Glutamatergic neuron (in vitro differentiated cells): ENCODE results near the gene KCNC1. TPM values are rescaled to one million over a fixed set of nuclear protein-coding genes. Genes with fewer than 3 reads are reported as not detected.
A peak's percentile ranks its signal among the peaks of the same experiment; 100 is the strongest.

Experiments
- DNase-seq: peaks from one replicate; pipeline ENCODE4 v3.0.0; 2022
- H3K27ac Mint-ChIP-seq: one replicate; pipeline ENCODE4 v1.8.0; 2020; ENCODE audit warnings: mild to moderate bottlenecking, mixed read lengths, inconsistent platforms; ENCODE audit not compliant: unreplicated experiment
- H3K27me3 Mint-ChIP-seq: one replicate; pipeline ENCODE4 v1.8.0; 2020; ENCODE audit warnings: mild to moderate bottlenecking, moderate library complexity, mixed read lengths, inconsistent platforms; ENCODE audit not compliant: unreplicated experiment
- H3K36me3 Mint-ChIP-seq: one replicate; pipeline ENCODE4 v1.8.0; 2020; ENCODE audit warnings: mild to moderate bottlenecking, mixed read lengths, inconsistent platforms; ENCODE audit not compliant: unreplicated experiment
- H3K4me1 Mint-ChIP-seq: one replicate; pipeline ENCODE4 v1.8.0; 2020; ENCODE audit warnings: mild to moderate bottlenecking, low read depth, mixed read lengths, inconsistent platforms; ENCODE audit not compliant: unreplicated experiment
- H3K4me3 Mint-ChIP-seq: one replicate; pipeline ENCODE4 v1.8.0; 2020; ENCODE audit warnings: mild to moderate bottlenecking, mixed read lengths, inconsistent platforms; ENCODE audit not compliant: unreplicated experiment
- H3K9me3 Mint-ChIP-seq: one replicate; pipeline ENCODE4 v1.8.0; 2020; ENCODE audit warnings: mild to moderate bottlenecking, moderate library complexity, mixed read lengths, inconsistent platforms; ENCODE audit not compliant: unreplicated experiment
- CTCF ChIP-seq: fragments of 200-600 bp; sonication (generic); IDR thresholded peaks from one replicate; pipeline ENCODE4 v1.5.0; 2021; ENCODE audit not compliant: partially characterized antibody, unreplicated experiment
- total RNA-seq: library from RNA; stranded (reverse); fragmentation: NEBNext Ultra II Directional; extraction: Animal tissue kit (Norgen Biotek cat#: 25700); gene quantifications from one replicate; pipeline ENCODE4 v1.2.1, GENCODE V29; 2021; ENCODE audit not compliant: unreplicated experiment

KCNC1 gene
- total RNA-seq, 1 donor from 2014 or later, result 12.6 TPM

- Mint-ChIP-seq H3K4me3 (no peak overlapping the region), H3K9me3 (peaks cover 8% of the 10 kb centered on the region), H3K36me3 (peaks cover 14% of the 10 kb centered on the region), H3K27me3 (peaks cover 11% of the 10 kb centered on the region), H3K4me1 (peaks cover 24% of the 10 kb centered on the region), H3K27ac (no peak overlapping the region)
- TF ChIP-seq CTCF, result no peak
- DNase-seq, result no peak
Observed at GRCh38 chr11:17762309-17762974, 27.9 kb downstream of the KCNC1 start.

GRCh38 chr11:17763244-17763643, 28.7 kb downstream of the KCNC1 start:
- peaks cover 8% of the 10 kb centered on the region for H3K9me3 Mint-ChIP-seq

GRCh38 chr11:17763703-17764102, 29.1 kb downstream of the KCNC1 start:
- no peak overlapping the region for H3K4me3 Mint-ChIP-seq
- H3K36me3 Mint-ChIP-seq, result peaks cover 8% of the 10 kb centered on the region
- H3K4me1 Mint-ChIP-seq, result peaks cover 28% of the 10 kb centered on the region
- H3K27ac Mint-ChIP-seq, result no peak overlapping the region
- H3K27me3 Mint-ChIP-seq, result peaks cover 12% of the 10 kb centered on the region
- H3K9me3 Mint-ChIP-seq, result peaks cover 8% of the 10 kb centered on the region
- no peak for DNase-seq
- no peak for TF ChIP-seq CTCF

More at GRCh38 chr11:17763244-17763643, 28.7 kb downstream of the KCNC1 start:
- Mint-ChIP-seq H3K4me1 (peaks cover 28% of the 10 kb centered on the region), H3K36me3 (peaks cover 12% of the 10 kb centered on the region), H3K27me3 (peaks cover 12% of the 10 kb centered on the region), H3K27ac (no peak overlapping the region), H3K4me3 (no peak overlapping the region)
- TF ChIP-seq CTCF, result no peak
- no peak for DNase-seq

GRCh38 chr11:17764446-17765218, 30.1 kb downstream of the KCNC1 start:
- DNase-seq, result peak; percentile 51
- no peak for TF ChIP-seq CTCF
- H3K27ac Mint-ChIP-seq, result no peak overlapping the region
- H3K36me3 Mint-ChIP-seq, result no peaks in the 10 kb centered on the region
- H3K4me3 Mint-ChIP-seq, result peak overlapping the region; percentile 50
- peaks cover 10% of the 10 kb centered on the region for H3K9me3 Mint-ChIP-seq
- peaks cover 12% of the 10 kb centered on the region for H3K27me3 Mint-ChIP-seq
- peaks cover 28% of the 10 kb centered on the region for H3K4me1 Mint-ChIP-seq
